ENCODE results near the gene GJD3. TPM values are rescaled to one million over a fixed set of nuclear protein-coding genes. Genes with fewer than 3 reads are reported as not detected.

The GJD3 gene
- total RNA-seq, 2 experiments from 2014 or later, result not detected

Other genes starting within 250 kb of the GJD3 start
- 10 to 100 TPM; 91.4 to 94.7 TPM for gene MSL1, start 242.8 kb downstream of the GJD3 start, total RNA-seq
- 10 to 100 TPM; 89.8 to 90.5 TPM for gene CASC3, start 224.2 kb downstream of the GJD3 start, total RNA-seq
- 1 to 10 TPM; 4.4 to 4.6 TPM for gene RAPGEFL1, start 187.3 kb downstream of the GJD3 start, total RNA-seq
- gene WIPF2, start 145.4 kb downstream of the GJD3 start, total RNA-seq, result 10 to 100 TPM; 24.1 to 26.1 TPM
- gene CDC6, start 76.9 kb downstream of the GJD3 start, total RNA-seq, result 100 to 1,000 TPM; 109 to 111 TPM
- 10 to 100 TPM; 29.9 to 39.5 TPM for gene RARA, start 55.6 kb downstream of the GJD3 start, total RNA-seq
- gene TOP2A, start 53.2 kb upstream of the GJD3 start, total RNA-seq, result 100 to 1,000 TPM; 310 to 347 TPM
- 1 to 10 TPM; 3.4 to 5.9 TPM for gene IGFBP4, start 78.7 kb upstream of the GJD3 start, total RNA-seq
- gene TNS4, start 136.9 kb upstream of the GJD3 start, total RNA-seq, result 1 to 10 TPM; 4.2 to 5.8 TPM
- gene CCR7, start 200.7 kb upstream of the GJD3 start, total RNA-seq, result 10 to 100 TPM; 43.5 to 83.9 TPM

All from activated CD8-positive, alpha-beta memory T cell treated with anti-CD3 and anti-CD28 coated beads, Interleukin-2, amount 10 ng/mL, durations not matched to agents 7 days and 5 days (primary cell).